ENCODE results near the gene ACACA.

The ACACA gene

GRCh38 chr17:37225465-37225864, 181.2 kb downstream of the ACACA start:
- no peak overlapping the region for H3K4me3 ChIP-seq (replicated peaks; ENCODE audit: low read depth, low read length)
- no peak for TF ChIP-seq CTCF (IDR thresholded peaks at IDR 0.05; ENCODE audit: low read depth, low read length, missing control alignments)
- DNase-seq (ENCODE audit: extremely low read depth, low read depth): no peak

GRCh38 chr17:37221865-37222264, 184.8 kb downstream of the ACACA start:
- DNase-seq (ENCODE audit: extremely low read depth, low read depth): no peak
- no peak overlapping the region for H3K4me3 ChIP-seq (replicated peaks; ENCODE audit: low read depth, low read length)
- peak; percentile 4 for TF ChIP-seq CTCF (IDR thresholded peaks at IDR 0.05; ENCODE audit: low read depth, low read length, missing control alignments)

- peak; percentile 40 for TF ChIP-seq CTCF (IDR thresholded peaks at IDR 0.05; ENCODE audit: low read depth, low read length, missing control alignments)
- no peak overlapping the region for H3K4me3 ChIP-seq (replicated peaks; ENCODE audit: low read depth, low read length)
- DNase-seq (ENCODE audit: extremely low read depth, low read depth): no peak
Measured at GRCh38 chr17:37220607-37220953, 186.1 kb downstream of the ACACA start.

- no peak for TF ChIP-seq CTCF (IDR thresholded peaks at IDR 0.05; ENCODE audit: low read depth, low read length, missing control alignments)
- no peak overlapping the region for H3K4me3 ChIP-seq (replicated peaks; ENCODE audit: low read depth, low read length)
- DNase-seq (ENCODE audit: extremely low read depth, low read depth): no peak
Measured at GRCh38 chr17:37219876-37220606, 186.6 kb downstream of the ACACA start.

- TF ChIP-seq CTCF (IDR thresholded peaks at IDR 0.05; ENCODE audit: low read depth, low read length, missing control alignments): no peak
- DNase-seq (ENCODE audit: extremely low read depth, low read depth): no peak
- no peak overlapping the region for H3K4me3 ChIP-seq (replicated peaks; ENCODE audit: low read depth, low read length)
Measured at GRCh38 chr17:37218849-37219248, 187.8 kb downstream of the ACACA start.

GRCh38 chr17:37214416-37214815, 192.2 kb downstream of the ACACA start:
- H3K4me3 ChIP-seq (replicated peaks; ENCODE audit: low read depth, low read length): no peak overlapping the region
- no peak for TF ChIP-seq CTCF (IDR thresholded peaks at IDR 0.05; ENCODE audit: low read depth, low read length, missing control alignments)
- no peak for DNase-seq (ENCODE audit: extremely low read depth, low read depth)

- TF ChIP-seq CTCF (IDR thresholded peaks at IDR 0.05; ENCODE audit: low read depth, low read length, missing control alignments): no peak
- no peak for DNase-seq (ENCODE audit: extremely low read depth, low read depth)
- H3K4me3 ChIP-seq (replicated peaks; ENCODE audit: low read depth, low read length): no peak overlapping the region
Measured at GRCh38 chr17:37213927-37214326, 192.7 kb downstream of the ACACA start.
